H1 (cell line): ENCODE measurements around the gene ITGB7. TPM values are rescaled to one million over a fixed set of nuclear protein-coding genes. Genes with fewer than 3 reads are reported as not detected.

Experiments
- CTCF ChIA-PET: fragments of 300-600 bp; sonication (Branson Sonifier 250); formaldehyde crosslinking; loops from one replicate; lab custom pipeline; 2021; ENCODE audit not compliant: partially characterized antibody; lab: Charles Lee
- POLR2A ChIA-PET: fragments of 300-600 bp; sonication (Branson Sonifier 250); formaldehyde crosslinking; loops from one replicate; lab custom pipeline; 2021; ENCODE audit warnings: inconsistent platforms; ENCODE audit not compliant: partially characterized antibody; lab: Charles Lee
- DNase-seq, 2 experiments: peaks; one replicate each; pipeline versions ENCODE4 v3.0.0 to v3.0.0-alpha.2; 2010 to 2022; ENCODE audit warnings: low spot score in 2 of 2, low read depth in 1 of 2, mixed read lengths in 1 of 2
- FAIRE-seq: peaks from 2 replicates; lab custom pipeline; 2011; peaks lifted over from hg19 to GRCh38; lab: Jason Lieb, UNC
- H2AFZ ChIP-seq: 2 replicates; pipeline ENCODE4 v1.8.1; 2012; ENCODE audit warnings: low read length, inconsistent platforms
- H2AK5ac ChIP-seq: 2 replicates; pipeline ENCODE4 v1.6.1; 2013; ENCODE audit warnings: low read depth, low read length
- H2BK120ac ChIP-seq: replicated peaks from 2 replicates; pipeline ENCODE3; 2013; ENCODE audit warnings: low read depth, low read length, inconsistent platforms
- H2BK12ac ChIP-seq: 2 replicates; pipeline ENCODE4 v1.6.1; 2013; ENCODE audit warnings: low read depth, low read length
- H2BK15ac ChIP-seq: 2 replicates; pipeline ENCODE4 v1.6.1; 2013; ENCODE audit warnings: low read length
- H2BK20ac ChIP-seq: 2 replicates; pipeline ENCODE4 v1.6.1; 2013; ENCODE audit warnings: low read length
- H2BK5ac ChIP-seq: 2 replicates; pipeline ENCODE4 v1.6.1; 2013; ENCODE audit warnings: low read depth, low read length
- H3K14ac ChIP-seq: 2 replicates; pipeline ENCODE4 v1.6.1; 2013; ENCODE audit warnings: inconsistent platforms; ENCODE audit not compliant: insufficient read length
- H3K18ac ChIP-seq: 2 replicates; pipeline ENCODE4 v1.6.1; 2013; ENCODE audit warnings: low read length; ENCODE audit errors: extremely low read depth
- H3K23ac ChIP-seq: 2 replicates; pipeline ENCODE4 v1.6.1; 2013; ENCODE audit warnings: inconsistent platforms; ENCODE audit not compliant: insufficient read length
- H3K23me2 ChIP-seq: 2 replicates; pipeline ENCODE4 v1.6.1; 2013; ENCODE audit warnings: low read depth, low read length
- H3K27ac ChIP-seq: 2 replicates; pipeline ENCODE4 v1.6.1; 2011; ENCODE audit warnings: low read depth, low read length, inconsistent platforms
- H3K27me3 ChIP-seq, 4 experiments: replicated peaks in 1 of 4; 1 replicate in 1 of 4; 2 replicates in 3 of 4; pipeline versions ENCODE4 v1.6.1 to v1.8.1; 2011 to 2013; ENCODE audit warnings: low read length in 3 of 4, mild to moderate bottlenecking in 3 of 4, inconsistent platforms in 2 of 4, mixed read lengths in 2 of 4, moderate library complexity in 1 of 4; ENCODE audit not compliant: control insufficient read depth in 3 of 4, insufficient read depth in 3 of 4; ENCODE audit errors: extremely low read depth in 1 of 4
- H3K36me3 ChIP-seq, 4 experiments: 2 replicates each; pipeline versions ENCODE4 v1.6.1 to v1.8.1; 2011 to 2013; ENCODE audit warnings: mild to moderate bottlenecking in 4 of 4, low read length in 3 of 4, moderate library complexity in 2 of 4, control low read depth in 1 of 4, inconsistent platforms in 1 of 4; ENCODE audit not compliant: insufficient read depth in 4 of 4, control insufficient read depth in 2 of 4
- H3K4ac ChIP-seq: replicated peaks from 2 replicates; pipeline ENCODE3; 2013; ENCODE audit warnings: low read length, low read depth, mixed read lengths, inconsistent platforms; ENCODE audit not compliant: insufficient read length
- H3K4me1 ChIP-seq, 4 experiments: replicated peaks in 1 of 4; 1 replicate in 1 of 4; 2 replicates in 3 of 4; pipeline versions ENCODE4 v1.6.1 to v1.8.1; 2011 to 2013; ENCODE audit warnings: low read length in 3 of 4, inconsistent platforms in 2 of 4, mixed read lengths in 1 of 4; ENCODE audit not compliant: insufficient read depth in 4 of 4, control insufficient read depth in 3 of 4
- H3K4me2 ChIP-seq, 2 experiments: 2 replicates each; pipeline versions ENCODE4 v1.6.1 to v1.8.1; 2011 to 2013; ENCODE audit warnings: low read depth in 2 of 2, low read length in 2 of 2, control low read depth in 1 of 2, inconsistent platforms in 1 of 2, mild to moderate bottlenecking in 1 of 2; ENCODE audit not compliant: insufficient read depth in 1 of 2
- H3K4me3 ChIP-seq, 4 experiments: fragments of 200-600, 300-600 bp in 1 of 4; sonication (generic), shearing (Covaris generic), sonication (Bioruptor Twin) in 1 of 4; 2 replicates each; pipeline versions ENCODE4 v1.5.1 to v1.8.1; 2011 to 2016; ENCODE audit warnings: low read length in 4 of 4, low read depth in 3 of 4, control low read depth in 2 of 4, inconsistent platforms in 2 of 4, mild to moderate bottlenecking in 2 of 4, mixed read lengths in 1 of 4, moderate library complexity in 1 of 4; ENCODE audit not compliant: insufficient read depth in 2 of 4; ENCODE audit errors: extremely low read depth in 1 of 4
- H3K56ac ChIP-seq: replicated peaks from 2 replicates; pipeline ENCODE3; 2013; ENCODE audit warnings: low read depth, mild to moderate bottlenecking, mixed read lengths, low read length, inconsistent platforms; ENCODE audit not compliant: insufficient read length
- H3K79me1 ChIP-seq: 2 replicates; pipeline ENCODE4 v1.6.1; 2013; ENCODE audit warnings: low read depth, low read length, control low read depth
- H3K79me2 ChIP-seq, 2 experiments: 2 replicates each; pipeline versions ENCODE4 v1.6.1 to v1.8.1; 2012 to 2013; ENCODE audit warnings: low read length in 2 of 2, mild to moderate bottlenecking in 2 of 2, inconsistent platforms in 1 of 2; ENCODE audit not compliant: insufficient read depth in 2 of 2, control insufficient read depth in 1 of 2
- H3K9ac ChIP-seq, 4 experiments: replicated peaks in 1 of 4; 1 replicate in 1 of 4; 2 replicates in 3 of 4; pipeline versions ENCODE4 v1.6.1 to v1.8.1; 2011 to 2013; ENCODE audit warnings: low read depth in 3 of 4, low read length in 3 of 4, control low read depth in 2 of 4, mild to moderate bottlenecking in 2 of 4, moderate library complexity in 2 of 4, inconsistent platforms in 1 of 4; ENCODE audit errors: extremely low read depth in 1 of 4
- H3K9me3 ChIP-seq, 2 experiments: 2 replicates each; pipeline versions ENCODE4 v1.6.1 to v1.8.1; 2012 to 2013; ENCODE audit warnings: mild to moderate bottlenecking in 2 of 2, moderate library complexity in 2 of 2, control low read depth in 1 of 2, inconsistent platforms in 1 of 2, low read depth in 1 of 2, low read length in 1 of 2, mixed read lengths in 1 of 2; ENCODE audit not compliant: insufficient read depth in 2 of 2
- H4K20me1 ChIP-seq, 2 experiments: replicated peaks in 1 of 2; 2 replicates each; pipeline versions ENCODE3 to v1.8.1; 2011 to 2013; ENCODE audit warnings: inconsistent platforms in 2 of 2, low read length in 2 of 2, mild to moderate bottlenecking in 1 of 2; ENCODE audit not compliant: insufficient read depth in 2 of 2, control insufficient read depth in 1 of 2
- H4K5ac ChIP-seq: 2 replicates; pipeline ENCODE4 v1.6.1; 2013; ENCODE audit warnings: low read length, low read depth, mixed read lengths, inconsistent platforms; ENCODE audit not compliant: insufficient read length
- H4K8ac ChIP-seq: 2 replicates; pipeline ENCODE4 v1.8.0; 2013; ENCODE audit warnings: mild to moderate bottlenecking, moderate library complexity, low read length, inconsistent platforms; ENCODE audit not compliant: insufficient read depth; ENCODE audit errors: extremely low read depth
- H4K91ac ChIP-seq: replicated peaks from 2 replicates; pipeline ENCODE3; 2013; ENCODE audit warnings: low read length, mixed read lengths, inconsistent platforms; ENCODE audit not compliant: insufficient read length
- CEBPB ChIP-seq: IDR thresholded peaks from 2 replicates; pipeline ENCODE4 v1.6.1; 2012; ENCODE audit warnings: low read depth, low read length
- CHD2 ChIP-seq: IDR thresholded peaks from 2 replicates; pipeline ENCODE4 v1.6.1; 2012; ENCODE audit warnings: low read length, improper control_type of control experiment
- KDM4A ChIP-seq: IDR thresholded peaks from one replicate; pipeline ENCODE4 v1.7.1; 2012; ENCODE audit warnings: low read depth, mild to moderate bottlenecking, moderate library complexity, low read length, inconsistent platforms; ENCODE audit not compliant: severe bottlenecking
- NRF1 ChIP-seq: IDR thresholded peaks from 2 replicates; pipeline ENCODE4 v1.6.1; 2011; ENCODE audit warnings: mild to moderate bottlenecking, low read depth, low read length, improper control_type of control experiment
- RAD21 ChIP-seq, 2 experiments: IDR thresholded peaks in 1 of 2; conservative IDR thresholded peaks in 1 of 2; 2 replicates each; pipeline ENCODE4 v1.6.1; 2011; ENCODE audit warnings: low read depth in 2 of 2, low read length in 2 of 2, improper control_type of control experiment in 1 of 2, inconsistent platforms in 1 of 2, mild to moderate bottlenecking in 1 of 2, moderate library complexity in 1 of 2
- SP2 ChIP-seq: IDR thresholded peaks from 2 replicates; pipeline ENCODE4 v1.6.1; 2012; ENCODE audit warnings: mild to moderate bottlenecking, low read length, inconsistent platforms
- SP4 ChIP-seq: IDR thresholded peaks from 2 replicates; pipeline ENCODE4 v1.6.1; 2012; ENCODE audit warnings: low read length, inconsistent platforms
- TAF7 ChIP-seq: optimal IDR thresholded peaks from 2 replicates; pipeline ENCODE3; 2011; ENCODE audit warnings: low read depth, mild to moderate bottlenecking, inconsistent platforms, low read length, moderate library complexity, borderline replicate concordance
- YY1 ChIP-seq: IDR thresholded peaks from 2 replicates; pipeline ENCODE4 v1.6.1; 2011; ENCODE audit warnings: low read depth, mild to moderate bottlenecking, low read length
- WGBS, 2 experiments: shearing (Covaris generic) in 1 of 2; methylation state at CpG; one replicate each; pipeline versions ENCODE4 v1.1.6 to v1.1.7; 2013 to 2015; ENCODE audit warnings: low lambda C conversion rate in 2 of 2, mixed read lengths in 2 of 2, inconsistent platforms in 1 of 2, low coverage in 1 of 2, missing lambda C conversion rate in 1 of 2; ENCODE audit not compliant: insufficient replicate concordance in 2 of 2, insufficient coverage in 1 of 2, insufficient read length in 1 of 2; ENCODE audit errors: extremely low coverage in 1 of 2, missing lambda C conversion rate in 1 of 2; 5-methylcytosine and 5-hydroxymethylcytosine counted together
- polyA plus RNA-seq, 7 experiments: library from polyadenylated mRNA; depleted of rRNA in 3 of 7; stranded (reverse) in 5 of 7; unstranded in 2 of 7; fragments of >200 nt in 5 of 7; fragments of 200-250 nt in 2 of 7; gene quantifications; 1 replicate in 5 of 7; 2 replicates in 1 of 7; 4 replicates in 1 of 7; pipeline versions ENCODE4 v1.2.1 to v1.2.3, GENCODE V29; 2011 to 2013; ENCODE audit warnings: missing spikeins in 2 of 7, mixed read lengths in 2 of 7
- total RNA-seq: library from RNA; stranded (reverse); fragmentation: NEBNext Ultra II Directional; extraction: Animal tissue kit (Norgen Biotek cat#: 25700); gene quantifications from 2 replicates; pipeline ENCODE4 v1.2.1, GENCODE V29; 2021
- TF ChIP-seq, protein P1 (sequence below): IDR thresholded peaks from 2 replicates; pipeline ENCODE4 v1.6.1; 2012; ENCODE audit warnings: inconsistent platforms
- TF ChIP-seq, protein P2 (sequence below), 3 experiments: IDR thresholded peaks; 1 replicate in 2 of 3; 2 replicates in 1 of 3; pipeline versions ENCODE4 v1.5.1 to v1.6.1; 2011; ENCODE audit warnings: low read length in 3 of 3, mild to moderate bottlenecking in 3 of 3, inconsistent platforms in 2 of 3, low read depth in 1 of 3, moderate library complexity in 1 of 3; ENCODE audit not compliant: insufficient read depth in 1 of 3; ENCODE audit errors: control extremely low read depth in 1 of 3

ITGB7 gene
- total and polyA plus RNA-seq, 2 of the 8 experiments (the other 6 are each of a cell fraction or from before 2014, with no cell fraction given): 0.35 to 0.54 TPM

DNA sequence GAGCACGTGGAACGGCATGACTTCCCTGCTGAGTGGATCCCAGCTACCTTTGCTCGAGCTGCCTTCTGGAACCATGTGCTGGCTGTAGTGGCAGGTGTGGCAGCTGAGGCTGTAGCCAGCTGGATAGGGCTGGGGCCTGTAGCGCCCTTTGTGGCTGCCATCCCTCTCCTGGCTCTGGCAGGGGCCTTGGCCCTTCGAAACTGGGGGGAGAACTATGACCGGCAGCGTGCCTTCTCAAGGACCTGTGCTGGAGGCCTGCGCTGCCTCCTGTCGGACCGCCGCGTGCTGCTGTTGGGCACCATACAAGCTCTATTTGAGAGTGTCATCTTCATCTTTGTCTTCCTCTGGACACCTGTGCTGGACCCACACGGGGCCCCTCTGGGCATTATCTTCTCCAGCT lies 46.2 kb upstream of the ITGB7 start:
- Histone ChIP-seq H3K79me1 (no peaks in the 10 kb centered on the region), H2BK120ac (no peak overlapping the region), H2AFZ (no peak overlapping the region), H3K14ac (no peak overlapping the region), H3K27me3 (no peaks in the 10 kb centered on the region), H3K36me3 (peaks cover 0 to 4% (median 0%) of the 10 kb centered on the region in 4 experiments; a peak in 1 of 8 replicates), H4K8ac (no peak overlapping the region), H3K4ac (no peak overlapping the region), H3K4me3 (no peak overlapping the region), H2BK12ac (no peak overlapping the region), H3K27ac (no peak overlapping the region), H2AK5ac (no peak overlapping the region), H3K4me2 (peak overlapping the region; percentile 35 to 94; a peak in 2 of 4 replicates), H3K18ac (no peak overlapping the region), H3K9ac (no peak overlapping the region), H4K91ac (no peak overlapping the region), H3K23me2 (peaks cover 7% of the 10 kb centered on the region; the same call in 1 of the 2 replicates), H4K5ac (no peak overlapping the region), H2BK20ac (no peak overlapping the region), H3K4me1 (peaks cover 0 to 12% (median 3%) of the 10 kb centered on the region in 4 experiments; a peak in 5 of 7 replicates), H3K56ac (no peak overlapping the region), H3K23ac (no peak overlapping the region), H3K9me3 (no peaks in the 10 kb centered on the region), H2BK15ac (no peak overlapping the region), H4K20me1 (no peaks in the 10 kb centered on the region), H2BK5ac (0 out of 2 replicates have a peak overlapping the region, but pooled peaks have one; percentile 21), H3K79me2 (peaks cover 0 to 15% of the 10 kb centered on the region in 2 experiments; a peak in 1 of 4 replicates)
- POLR2A ChIA-PET: interaction anchor here (1.3 to 4.4 kb wide), 7 partner anchors 10 to 245 kb away, joined by 3 to 41 read pairs (median 3); no protein-coding TSS in a partner anchor
- CTCF ChIA-PET: interaction anchor here (0.7 to 23.0 kb wide), 12 partner anchors 8 to 188 kb away, joined by 3 to 654 read pairs (median 6); partner anchors contain the start of genes AAAS and ESPL1
- DNase-seq (no peak), FAIRE-seq (no peak)
- whole genome bisulfite sequencing, 2 experiments: 94% methylated on average over 13 of the region's 13 CpGs; no CpG with 5 or more reads in 1 of the 2 experiments
- TF ChIP-seq CEBPB: no peak
- TF ChIP-seq KDM4A: no peak
- TF ChIP-seq NRF1: no peak
- TF ChIP-seq, protein P1, sequence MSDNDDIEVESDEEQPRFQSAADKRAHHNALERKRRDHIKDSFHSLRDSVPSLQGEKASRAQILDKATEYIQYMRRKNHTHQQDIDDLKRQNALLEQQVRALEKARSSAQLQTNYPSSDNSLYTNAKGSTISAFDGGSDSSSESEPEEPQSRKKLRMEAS: no peak
- TF ChIP-seq YY1: no peak
- no peak for TF ChIP-seq SP2
- TF ChIP-seq CHD2: no peak
- TF ChIP-seq SP4: no peak
- no peak for TF ChIP-seq RAD21 (IDR thresholded peaks at IDR 0.05 in 1 of 2, conservative IDR thresholded peaks at IDR 0.05 in 1 of 2; ENCODE audit: low read depth in 2 of 2, low read length in 2 of 2)
- TF ChIP-seq, protein P2, sequence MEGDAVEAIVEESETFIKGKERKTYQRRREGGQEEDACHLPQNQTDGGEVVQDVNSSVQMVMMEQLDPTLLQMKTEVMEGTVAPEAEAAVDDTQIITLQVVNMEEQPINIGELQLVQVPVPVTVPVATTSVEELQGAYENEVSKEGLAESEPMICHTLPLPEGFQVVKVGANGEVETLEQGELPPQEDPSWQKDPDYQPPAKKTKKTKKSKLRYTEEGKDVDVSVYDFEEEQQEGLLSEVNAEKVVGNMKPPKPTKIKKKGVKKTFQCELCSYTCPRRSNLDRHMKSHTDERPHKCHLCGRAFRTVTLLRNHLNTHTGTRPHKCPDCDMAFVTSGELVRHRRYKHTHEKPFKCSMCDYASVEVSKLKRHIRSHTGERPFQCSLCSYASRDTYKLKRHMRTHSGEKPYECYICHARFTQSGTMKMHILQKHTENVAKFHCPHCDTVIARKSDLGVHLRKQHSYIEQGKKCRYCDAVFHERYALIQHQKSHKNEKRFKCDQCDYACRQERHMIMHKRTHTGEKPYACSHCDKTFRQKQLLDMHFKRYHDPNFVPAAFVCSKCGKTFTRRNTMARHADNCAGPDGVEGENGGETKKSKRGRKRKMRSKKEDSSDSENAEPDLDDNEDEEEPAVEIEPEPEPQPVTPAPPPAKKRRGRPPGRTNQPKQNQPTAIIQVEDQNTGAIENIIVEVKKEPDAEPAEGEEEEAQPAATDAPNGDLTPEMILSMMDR (IDR thresholded peaks at IDR 0.05; ENCODE audit: control extremely low read depth in 1 of 3, insufficient read depth in 1 of 3, low read depth in 1 of 3, low read length in 3 of 3): no peak
- no peak for TF ChIP-seq TAF7
